Ovary (tissue), 9 donors: ENCODE measurements around the gene BRD7. TPM values are rescaled to one million over a fixed set of nuclear protein-coding genes. Genes with fewer than 3 reads are reported as not detected.

Experiments used
- DNase-seq, 5 donors: peaks; one replicate each; pipeline ENCODE4 v3.0.0-alpha.2; 2019 to 2020
- H3K27ac ChIP-seq, 2 donors: fragments of 200-600 bp; one replicate each; pipeline versions ENCODE4 v1.5.1 to v1.8.0; 2019 to 2022
- H3K27me3 ChIP-seq: fragments of 200-600 bp; one replicate; pipeline ENCODE4 v1.8.0; 2022
- H3K36me3 ChIP-seq: fragments of 200-600 bp; sonication (generic); one replicate; pipeline ENCODE4 v1.5.1; 2019
- H3K4me1 ChIP-seq: one replicate; pipeline ENCODE4 v1.8.1; 2013; ENCODE audit warnings: mild to moderate bottlenecking, moderate library complexity; ENCODE audit not compliant: insufficient read depth
- H3K4me3 ChIP-seq: fragments of 200-600 bp; sonication (generic); one replicate; pipeline ENCODE4 v1.5.1; 2017
- H3K9me3 ChIP-seq, 2 donors: fragments of 200-600 bp in 1 of 2; sonication (generic) in 1 of 2; one replicate each; pipeline versions ENCODE4 v1.5.1 to v1.8.1; 2013 to 2019; ENCODE audit warnings: mild to moderate bottlenecking in 1 of 2, moderate library complexity in 1 of 2
- CTCF ChIP-seq, 3 donors: fragments of 450-650 bp in 2 of 3; fragments of 200-600 bp in 1 of 3; IDR thresholded peaks; one replicate each; pipeline versions ENCODE4 v1.5.1 to v1.8.0; 2016 to 2022; ENCODE audit warnings: antibody characterized with exemption in 3 of 3, mild to moderate bottlenecking in 1 of 3
- EP300 ChIP-seq: sonication (generic); formaldehyde crosslinking; IDR thresholded peaks from one replicate; pipeline ENCODE4 v1.6.1; 2017; ENCODE audit warnings: antibody characterized with exemption
- POLR2A ChIP-seq: fragments of 450-650 bp; IDR thresholded peaks from one replicate; pipeline ENCODE4 v1.6.1; 2017; ENCODE audit warnings: antibody characterized with exemption, mild to moderate bottlenecking, moderate library complexity
- WGBS, 3 donors: extraction: QIAGEN DNeasy Blood & Tissue Kit in 1 of 3; methylation state at CpG; one replicate each; pipeline versions ENCODE4 v1.1.5 to v1.1.7; 2013 to 2017; 5-methylcytosine and 5-hydroxymethylcytosine counted together
- intact Hi-C, 4 donors: fragments of 100-400 bp; cut with DNase I; formaldehyde crosslinking; loops; one replicate each; pipeline versions ENCODE4 v1.11.0 to v1.15.1; 2022 to 2023
- polyA plus RNA-seq, 2 donors: library from polyadenylated mRNA; stranded (reverse); fragments of 200-250 nt in 1 of 2; fragments of 350-450 nt in 1 of 2; fragmentation: Illumina TruSeq in 1 of 2; extraction: RNeasy Lipid Tissue Mini Kit (QIAGEN cat#74804) in 1 of 2; gene quantifications; one replicate each; pipeline ENCODE4 v1.2.3, GENCODE V29; 2013 to 2014
- total RNA-seq, 7 donors: library from RNA; depleted of rRNA in 2 of 7; stranded (reverse); fragments of >200 nt in 2 of 7; fragmentation: NEBNext Ultra II Directional in 3 of 7; extraction: Animal tissue kit (Norgen Biotek cat#: 25700) in 3 of 7; gene quantifications; one replicate each; pipeline versions ENCODE4 v1.1.0 to v1.2.4, GENCODE V29; 2016 to 2023
- donor health status: DM: no; HTN: no; CAD: no; lungs with moderate emphysema.
- donor health status: DM: no; HTN: no; CAD: no.
- donor health status: Bipolar disorder and iron deficiency.
- donor health status: DM: yes; HTN: yes; CAD: no.
- donor health status: DM: no; HTN: no; CAD: no.
- donor health status: DM: yes; HTN: yes; CAD: no.

The BRD7 gene
- total and polyA plus RNA-seq, 9 donors, result 30.0 to 75.1 (median 53.5) TPM

DNA sequence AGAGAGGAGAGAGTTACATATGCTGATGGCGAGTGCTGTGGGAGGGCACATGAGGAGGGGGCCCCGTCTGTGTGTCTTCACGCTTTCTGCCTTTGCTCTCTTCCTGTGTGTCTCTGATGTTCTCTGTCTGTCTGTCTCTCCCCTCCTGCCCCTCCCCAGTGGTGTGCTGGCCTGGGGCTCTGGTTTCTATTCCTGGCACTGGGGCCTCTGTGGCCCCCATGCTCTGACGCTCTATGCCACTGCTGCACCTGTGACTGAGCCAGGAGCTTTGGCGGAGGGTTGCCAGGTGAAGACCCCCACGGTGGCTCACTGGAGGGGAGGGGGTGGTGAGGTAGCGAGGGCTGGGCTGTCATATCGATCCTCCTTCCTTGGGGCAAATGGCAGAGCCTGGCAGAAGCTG is 24.6 kb upstream of the BRD7 start:
- no peaks in the 10 kb centered on the region for H3K9me3 ChIP-seq
- H3K4me3 ChIP-seq, result no peak overlapping the region
- DNase-seq, result no peak
- no peaks in the 10 kb centered on the region for H3K36me3 ChIP-seq
- 61 to 75% (median 63%) methylated on average over 7 to 8 of the region's 8 CpGs for WGBS, 3 donors
- no peaks in the 10 kb centered on the region for H3K4me1 ChIP-seq
- H3K27me3 ChIP-seq, result no peaks in the 10 kb centered on the region
- intact Hi-C loops, result no loop called here
- no peak for TF ChIP-seq CTCF (IDR thresholded peaks at IDR 0.05)
- TF ChIP-seq EP300, result no peak
- no peak for TF ChIP-seq POLR2A
- H3K27ac ChIP-seq, result no peak overlapping the region

GRCh38 chr16:50390914-50391716 is 22.3 kb upstream of the BRD7 start:
- Histone ChIP-seq H3K27me3 (no peaks in the 10 kb centered on the region), H3K36me3 (no peaks in the 10 kb centered on the region), H3K27ac (no peak overlapping the region), H3K9me3 (no peaks in the 10 kb centered on the region), H3K4me3 (no peak overlapping the region), H3K4me1 (no peaks in the 10 kb centered on the region)
- no peak for DNase-seq
- intact Hi-C loops, result no loop called here
- no peak for TF ChIP-seq CTCF (IDR thresholded peaks at IDR 0.05)
- no peak for TF ChIP-seq POLR2A
- TF ChIP-seq EP300, result no peak
- WGBS, 3 donors, result 31 to 45% (median 42%) methylated on average over 30 of the region's 30 CpGs

DNA sequence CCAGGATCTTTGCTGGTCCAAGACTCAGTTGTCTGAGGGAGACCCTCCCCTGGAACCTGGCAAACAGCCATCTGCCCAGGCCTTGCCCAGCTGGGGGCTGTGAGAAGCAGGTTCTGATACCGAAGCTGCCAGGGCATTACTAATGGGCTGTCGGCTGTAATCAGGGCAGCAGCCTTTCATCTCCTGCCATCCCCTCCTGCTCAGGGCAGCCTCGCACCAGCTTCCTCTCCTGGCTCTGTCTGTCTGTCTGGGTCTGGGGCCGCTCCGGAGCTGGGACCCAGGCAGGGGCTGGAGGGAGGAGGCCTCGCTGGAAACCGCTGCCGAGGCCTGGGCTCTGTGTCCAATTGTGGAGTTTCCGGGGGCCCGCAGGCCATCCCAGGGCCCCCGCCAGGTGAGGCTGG is 21.6 kb upstream of the BRD7 start:
- TF ChIP-seq CTCF (IDR thresholded peaks at IDR 0.05), result no peak
- TF ChIP-seq POLR2A, result no peak
- no peak for TF ChIP-seq EP300
- H3K9me3 ChIP-seq, result no peaks in the 10 kb centered on the region
- DNase-seq, result no peak
- H3K36me3 ChIP-seq, result no peaks in the 10 kb centered on the region
- intact Hi-C loops, result no loop called here
- no peaks in the 10 kb centered on the region for H3K4me1 ChIP-seq
- H3K4me3 ChIP-seq, result no peak overlapping the region
- H3K27ac ChIP-seq, result no peak overlapping the region
- no peaks in the 10 kb centered on the region for H3K27me3 ChIP-seq
- 77 to 86% (median 79%) methylated on average over 10 to 11 of the region's 11 CpGs for WGBS, 3 donors

- intact Hi-C loops, result loop anchor here in 1 of 4 donors (10.0 kb wide), 1 partner anchor 415 kb away; no protein-coding TSS in a partner anchor
- TF ChIP-seq CTCF (IDR thresholded peaks at IDR 0.05), result no peak
- TF ChIP-seq POLR2A, result no peak
- H3K4me1 ChIP-seq, result no peaks in the 10 kb centered on the region
- H3K27me3 ChIP-seq, result no peaks in the 10 kb centered on the region
- no peak overlapping the region for H3K4me3 ChIP-seq
- H3K9me3 ChIP-seq, result no peaks in the 10 kb centered on the region
- DNase-seq, result no peak
- no peak overlapping the region for H3K27ac ChIP-seq
- H3K36me3 ChIP-seq, result no peaks in the 10 kb centered on the region
- WGBS, 3 donors, result 80 to 90% (median 88%) methylated on average over 4 of the region's 4 CpGs
Measured at GRCh38 chr16:50389900-50390299, 21.1 kb upstream of the BRD7 start.
